ENCODE measurements around the gene ARMC7.
"Not testable (repeated sequence)": the region's sequence is repeated elsewhere in the genome, so short reads cannot be mapped to it uniquely, and the experiment has no call there.

Gene ARMC7

GRCh38 chr17:75109407-75110233 lies at the start of gene ARMC7:
TSS of gene ARMC7 (plus strand) at chr17:75109969. CDS start at chr17:75110289, 320 bp downstream.
- peak; percentile 78 for DNase-seq

GRCh38 chr17:75060434-75061054 lies 49.2 kb upstream of the ARMC7 start:
- DNase-seq, result no peak

GRCh38 chr17:75061055-75061438 lies 48.7 kb upstream of the ARMC7 start:
- DNase-seq, result no peak

GRCh38 chr17:75061618-75062017 lies 48.2 kb upstream of the ARMC7 start:
- no peak for DNase-seq

- no peak for DNase-seq
Observed at GRCh38 chr17:75063201-75063600, 46.6 kb upstream of the ARMC7 start.

- DNase-seq, result no peak
Observed at GRCh38 chr17:75063626-75064025, 46.1 kb upstream of the ARMC7 start.

- no peak for DNase-seq
Observed at GRCh38 chr17:75064040-75064439, 45.7 kb upstream of the ARMC7 start.

GRCh38 chr17:75064460-75064859 lies 45.3 kb upstream of the ARMC7 start:
- DNase-seq, result no peak

GRCh38 chr17:75064867-75065561 lies 44.8 kb upstream of the ARMC7 start:
- DNase-seq, result no peak

- DNase-seq, result no peak
Observed at GRCh38 chr17:75065562-75066151, 44.1 kb upstream of the ARMC7 start.

GRCh38 chr17:75067856-75068255 lies 41.9 kb upstream of the ARMC7 start:
- DNase-seq, result no peak

- no peak for DNase-seq
Observed at GRCh38 chr17:75068750-75069149, 41.0 kb upstream of the ARMC7 start.

GRCh38 chr17:75069783-75070182 lies 40.0 kb upstream of the ARMC7 start:
- DNase-seq, result no peak

- DNase-seq, result not testable (repeated sequence)
Observed at GRCh38 chr17:75071478-75072271, 38.1 kb upstream of the ARMC7 start.

- not testable (repeated sequence) for DNase-seq
Observed at GRCh38 chr17:75072909-75073308, 36.9 kb upstream of the ARMC7 start.

GRCh38 chr17:75073618-75074047 lies 36.1 kb upstream of the ARMC7 start:
- DNase-seq, result no peak

GRCh38 chr17:75074532-75074931 lies 35.2 kb upstream of the ARMC7 start:
- no peak for DNase-seq

GRCh38 chr17:75075597-75076336 lies 34.0 kb upstream of the ARMC7 start:
- DNase-seq, result no peak

GRCh38 chr17:75077072-75077495 lies 32.7 kb upstream of the ARMC7 start:
- DNase-seq, result no peak

GRCh38 chr17:75077496-75078283 lies 32.1 kb upstream of the ARMC7 start:
- DNase-seq, result no peak
